Measurements from ENCODE around the gene SHTN1.

The SHTN1 gene

DNA sequence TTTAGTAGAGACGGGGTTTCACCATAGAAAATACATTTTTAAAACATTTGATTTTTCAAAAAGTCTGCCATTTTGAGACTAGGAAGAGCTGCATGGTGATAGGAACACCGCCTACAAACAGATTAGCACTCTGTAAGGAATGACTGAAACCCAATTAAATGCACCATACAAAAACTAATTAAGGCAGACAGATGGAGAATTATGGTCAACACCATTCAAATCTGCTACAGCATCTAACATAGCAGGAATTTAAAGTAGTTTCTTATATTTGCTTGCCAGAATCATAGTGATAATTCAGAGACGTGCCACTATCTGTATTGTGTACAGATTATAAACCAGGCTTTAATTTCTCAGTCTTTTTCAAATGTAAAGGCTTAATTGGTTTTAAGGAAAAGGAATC is 87.5 kb downstream of the SHTN1 start:
- no peak for DNase-seq (ENCODE audit: low spot score)

DNA sequence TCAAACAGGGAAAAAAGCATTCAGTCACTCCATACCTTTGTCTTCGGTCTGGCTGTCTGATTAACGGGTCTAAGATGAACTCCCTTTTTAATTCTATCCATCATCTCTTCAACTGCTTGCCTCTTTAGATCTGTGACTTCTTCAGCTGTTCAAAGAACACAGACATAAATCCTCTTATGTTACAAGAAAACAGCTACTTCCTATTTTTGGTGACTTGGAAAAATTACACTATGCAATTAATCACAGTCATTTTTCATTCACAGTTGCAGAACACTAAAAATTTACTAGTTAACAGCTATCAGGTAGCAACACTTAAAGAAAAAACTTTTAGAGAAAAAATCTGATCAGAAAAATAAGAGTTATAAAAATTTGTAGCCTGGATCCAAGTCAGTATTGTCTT is 89.6 kb downstream of the SHTN1 start:
- no peak for DNase-seq (ENCODE audit: low spot score)

DNA sequence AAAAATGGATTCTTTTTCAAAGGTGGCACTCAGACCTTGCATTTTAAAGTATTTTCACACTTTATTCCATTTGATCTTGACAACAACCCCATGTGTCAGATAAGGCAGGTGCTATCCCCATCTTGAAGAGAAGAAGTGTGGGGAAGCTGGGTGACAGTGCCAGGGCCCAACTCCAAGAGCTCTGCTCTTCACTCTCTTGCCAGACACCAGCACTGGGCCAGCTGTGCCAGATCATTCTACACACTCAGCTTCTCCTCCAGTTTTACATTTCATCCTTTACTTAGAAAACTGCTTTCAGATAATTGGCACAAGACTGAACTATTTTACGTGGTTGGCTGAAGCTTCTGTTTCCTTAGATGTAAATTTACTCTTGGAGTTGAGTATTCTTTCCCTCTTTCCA is 91.3 kb downstream of the SHTN1 start:
- DNase-seq (ENCODE audit: low spot score): no peak

DNA sequence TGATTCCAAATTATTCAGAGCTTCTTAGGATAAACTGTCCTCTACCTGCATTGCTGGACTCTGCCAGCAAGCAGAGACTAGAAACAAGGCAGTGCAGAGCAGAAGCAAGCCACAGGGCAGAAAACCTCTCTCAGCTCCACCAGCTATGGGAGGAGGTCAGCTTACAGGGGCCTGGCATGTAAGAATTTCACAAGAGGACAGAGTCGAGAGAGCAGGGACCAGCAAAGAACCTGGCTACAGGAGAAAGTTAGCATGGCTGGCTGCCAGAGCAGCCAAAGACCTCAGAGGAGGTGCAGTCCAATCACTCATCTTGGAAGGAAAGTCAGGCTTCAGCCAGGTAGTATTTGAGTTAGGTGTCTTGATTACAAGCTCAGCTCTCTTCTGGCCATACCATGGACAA is 92.8 kb downstream of the SHTN1 start:
- no peak for DNase-seq (ENCODE audit: low spot score)

DNA sequence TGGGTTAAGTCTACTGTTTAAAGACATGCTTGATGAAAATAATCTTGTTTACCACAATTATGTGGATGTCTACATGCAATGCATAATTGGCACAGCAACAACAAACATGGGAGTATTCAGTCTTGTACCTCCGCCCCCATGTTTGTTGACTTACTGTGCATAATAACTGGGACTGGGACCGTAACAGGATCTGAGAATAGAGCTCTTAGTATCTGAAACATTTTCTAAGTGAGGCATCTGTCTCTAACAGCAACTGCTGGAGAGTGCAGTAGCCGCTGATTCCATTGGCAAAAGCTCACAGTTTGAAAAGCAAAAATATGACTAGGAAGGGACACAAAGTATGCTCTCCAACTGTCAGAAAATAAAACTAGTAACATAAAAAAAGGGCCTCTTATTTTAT is 94.1 kb downstream of the SHTN1 start:
- DNase-seq (ENCODE audit: low spot score): no peak

DNA sequence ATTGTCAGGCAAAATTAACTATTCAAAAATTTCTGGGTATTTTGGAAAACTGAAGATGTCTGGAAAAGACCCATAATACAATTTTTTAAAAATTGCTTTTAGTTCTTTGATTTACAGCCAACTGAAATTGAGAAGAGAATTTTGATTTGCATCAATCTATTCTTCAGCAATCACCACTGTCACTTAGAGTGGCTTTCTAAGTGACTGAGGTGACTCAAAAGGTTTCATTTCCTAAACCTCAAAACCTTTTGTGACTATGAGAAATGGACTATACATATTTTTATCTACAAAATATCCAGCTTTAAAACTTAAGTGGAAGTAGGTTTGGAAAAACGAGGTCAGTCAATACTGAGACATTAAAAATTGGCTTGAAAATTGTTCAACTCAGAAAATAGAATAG is 95.7 kb downstream of the SHTN1 start:
- no peak for DNase-seq (ENCODE audit: low spot score)

DNA sequence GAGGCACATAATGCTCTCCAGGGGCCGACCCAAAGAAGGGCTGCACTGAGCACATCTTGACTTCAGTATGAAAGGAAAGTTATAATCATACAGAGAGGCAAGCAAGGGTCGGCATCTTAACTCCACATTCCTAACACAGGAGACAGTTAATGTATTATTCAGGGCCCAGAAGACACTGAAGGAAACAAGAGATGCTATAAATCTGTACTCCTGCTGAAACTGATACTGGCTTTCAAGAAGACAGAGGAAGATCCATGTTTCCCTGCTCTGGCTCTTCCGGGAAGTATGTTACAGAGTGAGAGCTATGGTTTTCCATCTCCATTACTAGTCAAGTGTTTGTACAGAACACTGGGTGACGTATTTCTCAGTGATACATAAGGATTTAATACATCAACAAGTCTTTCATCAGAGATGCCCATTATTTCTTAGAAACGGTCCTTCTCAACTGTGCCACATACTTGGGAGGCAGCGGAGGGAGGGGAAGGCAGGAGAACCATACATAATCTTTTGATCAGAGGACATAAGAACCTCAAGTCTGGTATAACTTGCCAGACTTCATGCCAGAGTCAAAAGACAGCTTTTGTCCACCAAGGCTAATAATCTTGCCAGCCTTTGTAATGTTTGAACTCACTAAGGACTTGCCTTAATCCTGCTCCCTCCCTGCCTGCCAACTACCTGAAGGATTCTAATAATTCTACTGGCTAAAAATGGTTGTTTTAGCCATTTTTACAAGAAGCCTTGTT is 97.6 kb downstream of the SHTN1 start:
- DNase-seq (ENCODE audit: low spot score): no peak

DNA sequence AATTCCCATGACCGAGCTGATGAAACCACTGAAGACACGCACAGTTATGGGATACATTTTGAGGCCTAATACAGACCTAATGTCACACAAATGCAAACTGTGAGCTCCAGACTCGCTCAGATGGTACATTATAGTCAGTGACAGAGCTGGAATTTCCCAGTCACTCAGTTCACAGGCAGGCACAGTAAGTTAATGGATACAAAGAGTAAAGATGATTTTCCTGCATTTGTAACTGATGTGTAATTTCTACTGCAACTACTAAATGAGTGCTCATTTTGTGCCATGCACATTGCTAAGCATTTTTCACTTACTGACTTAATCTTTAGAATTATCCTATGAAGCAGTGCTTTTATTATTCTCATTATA is 99.2 kb downstream of the SHTN1 start:
- no peak for DNase-seq (ENCODE audit: low spot score)

DNA sequence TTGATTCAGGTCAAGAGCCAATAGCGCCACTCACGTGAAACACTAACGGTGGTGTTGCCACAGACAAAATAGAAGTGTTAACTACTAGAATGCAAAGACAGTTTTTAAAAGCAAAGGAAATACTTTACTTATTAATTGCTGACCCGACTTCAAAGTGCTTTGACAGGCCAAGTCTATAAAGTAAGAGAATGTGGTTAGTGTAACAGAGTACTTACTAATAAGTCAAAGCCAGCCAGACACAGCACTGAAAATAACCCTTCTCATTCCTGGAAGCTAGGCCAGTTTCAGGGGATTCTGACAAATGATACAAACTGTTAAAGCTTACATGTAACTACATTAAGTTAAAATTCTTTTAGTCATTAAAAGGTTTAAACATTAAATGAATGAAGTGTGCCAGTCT is 105.4 kb downstream of the SHTN1 start:
- DNase-seq (ENCODE audit: low spot score): no peak

DNA sequence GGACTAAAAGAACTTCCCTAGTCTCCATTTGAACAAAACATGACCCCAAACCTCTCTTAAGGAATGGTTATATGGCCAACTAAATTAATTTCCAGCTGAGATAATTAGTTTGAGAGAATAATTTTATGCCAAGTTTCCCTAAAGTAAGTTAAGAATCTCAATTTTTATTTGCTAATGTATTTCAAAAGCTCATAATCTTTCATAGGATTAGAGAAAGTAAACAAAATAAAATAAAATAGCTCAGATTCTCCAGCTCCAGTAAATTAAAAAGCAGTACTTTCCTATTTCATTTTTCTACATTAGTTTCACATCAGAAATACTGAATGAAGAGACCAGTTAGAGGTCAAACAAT is 111.3 kb downstream of the SHTN1 start:
- no peak for DNase-seq (ENCODE audit: low spot score)

DNA sequence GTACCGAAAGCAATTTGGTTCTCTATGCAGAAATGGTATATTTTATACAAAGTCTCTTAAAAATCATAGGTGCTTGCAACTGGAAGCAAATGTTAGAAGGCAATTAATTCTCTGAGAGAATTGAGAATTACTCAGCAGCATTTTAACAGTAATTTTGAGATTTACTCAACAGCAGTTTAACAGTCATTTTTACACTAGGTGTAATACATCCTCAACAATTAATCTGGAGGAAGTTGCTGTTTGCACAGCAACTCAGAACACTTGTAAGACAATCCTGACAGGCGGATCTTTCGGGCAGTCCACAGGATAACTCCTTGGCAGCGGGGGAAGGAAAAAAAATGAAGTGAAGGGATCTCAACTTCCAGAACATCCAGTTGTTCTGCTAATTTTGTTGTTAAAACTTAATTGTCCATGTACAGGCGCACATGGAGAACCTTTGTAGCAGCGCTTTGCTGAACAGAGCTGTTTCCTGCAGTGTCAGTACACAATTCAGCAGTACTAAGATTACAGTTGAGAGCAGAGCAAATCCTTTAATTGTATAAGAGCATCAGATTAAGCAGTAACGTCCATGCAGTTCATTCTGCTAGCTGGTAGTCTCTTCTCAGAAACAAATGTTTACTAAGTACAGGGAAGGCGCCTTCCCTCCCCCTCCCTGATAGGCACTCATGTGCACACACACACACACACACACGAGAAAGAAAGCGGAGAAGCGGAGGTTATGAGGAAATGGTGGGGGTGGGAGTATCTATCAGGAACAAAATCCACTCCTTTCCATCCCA is 111.9 kb downstream of the SHTN1 start:
- no peak for DNase-seq (ENCODE audit: low spot score)

DNA sequence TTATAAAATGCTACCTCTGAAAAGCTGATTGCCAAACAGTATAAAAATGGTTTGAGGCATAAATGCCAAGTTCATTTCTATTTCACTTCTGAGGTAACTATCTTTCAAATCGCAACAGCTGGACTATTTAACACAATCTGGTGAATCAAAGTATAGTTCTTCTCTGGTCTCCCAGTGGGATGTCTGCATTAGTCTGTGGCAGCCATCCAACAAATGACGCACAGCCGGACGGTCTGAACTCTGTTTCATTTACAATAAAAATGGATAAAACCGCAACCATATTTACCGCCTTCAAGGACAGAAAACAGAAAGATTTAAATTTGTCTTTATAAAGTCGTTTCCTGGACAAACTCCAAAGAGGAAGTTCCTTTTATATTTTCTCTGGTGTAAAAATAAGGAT is 113.8 kb downstream of the SHTN1 start:
- no peak for DNase-seq (ENCODE audit: low spot score)

DNA sequence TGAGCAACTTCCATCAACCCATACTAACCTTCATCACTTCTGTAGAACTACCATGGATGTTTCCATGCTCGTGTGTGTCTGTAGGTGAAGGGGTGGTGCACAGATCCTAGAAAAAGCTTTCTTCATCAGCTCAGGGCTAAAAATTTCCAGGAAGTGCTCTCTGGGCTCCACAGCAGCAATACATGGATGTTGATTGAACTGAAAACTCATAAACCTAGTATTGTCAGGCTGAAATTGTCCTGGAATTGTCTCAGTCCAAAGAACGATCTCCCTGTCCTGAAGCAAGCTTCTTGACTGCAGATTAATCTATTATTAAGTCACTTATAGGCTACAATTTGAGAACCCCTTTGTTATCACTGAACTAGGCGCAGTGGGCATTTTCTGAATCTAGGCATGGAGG is 115.9 kb downstream of the SHTN1 start:
- DNase-seq (ENCODE audit: low spot score): no peak

DNA sequence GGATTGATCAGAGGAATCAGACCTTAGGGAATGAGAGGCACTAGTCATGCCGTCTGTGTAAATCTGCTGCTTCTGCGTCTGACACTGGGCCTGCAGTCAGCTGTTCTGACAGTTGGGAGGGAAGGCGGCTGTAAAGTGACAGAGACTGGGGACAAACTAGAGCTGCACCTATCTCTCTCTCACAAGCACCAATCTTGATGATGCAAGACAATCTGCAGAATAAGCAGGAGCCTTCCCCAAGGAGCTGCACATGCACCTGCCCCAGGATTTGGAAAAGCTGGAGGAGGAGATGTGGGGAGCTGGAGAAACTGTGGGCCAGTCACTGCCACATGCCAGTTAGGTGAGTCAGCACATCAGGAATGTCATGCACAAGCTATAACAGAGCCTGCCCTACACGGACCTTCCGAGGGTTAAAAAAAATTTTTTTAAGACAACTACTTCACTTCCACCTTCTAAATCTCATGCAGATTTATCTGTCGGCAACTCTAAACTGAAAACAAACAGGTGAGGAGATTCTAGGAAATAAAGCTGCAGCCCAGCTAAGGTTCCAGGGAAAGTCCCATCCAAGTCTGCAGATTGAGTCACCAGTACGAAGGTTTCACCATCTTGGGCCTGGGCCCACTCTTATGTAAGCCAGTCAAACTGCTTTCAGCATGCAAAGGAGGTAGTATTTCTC is 116.5 kb downstream of the SHTN1 start:
- DNase-seq (ENCODE audit: low spot score): no peak

DNA sequence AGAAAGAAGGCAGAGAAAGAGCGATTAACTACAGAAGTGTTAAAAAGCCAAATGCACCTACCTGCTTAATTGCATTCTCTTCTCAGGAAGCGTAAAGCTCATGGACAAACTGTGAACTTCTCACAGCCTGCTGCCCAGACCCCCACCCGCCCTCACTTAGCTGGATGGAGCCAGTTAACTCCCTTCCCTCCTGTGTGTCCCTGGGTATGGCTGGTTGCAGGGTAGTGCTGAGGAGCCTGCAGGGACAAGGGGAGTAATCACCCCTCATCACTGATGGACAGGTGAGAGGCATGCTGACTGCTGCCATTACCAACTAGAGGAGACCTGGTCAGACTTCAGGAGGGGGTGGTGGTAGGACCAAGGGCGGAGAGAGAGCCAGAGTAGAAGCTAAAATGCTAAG is 118.2 kb downstream of the SHTN1 start:
- no peak for DNase-seq (ENCODE audit: low spot score)

DNA sequence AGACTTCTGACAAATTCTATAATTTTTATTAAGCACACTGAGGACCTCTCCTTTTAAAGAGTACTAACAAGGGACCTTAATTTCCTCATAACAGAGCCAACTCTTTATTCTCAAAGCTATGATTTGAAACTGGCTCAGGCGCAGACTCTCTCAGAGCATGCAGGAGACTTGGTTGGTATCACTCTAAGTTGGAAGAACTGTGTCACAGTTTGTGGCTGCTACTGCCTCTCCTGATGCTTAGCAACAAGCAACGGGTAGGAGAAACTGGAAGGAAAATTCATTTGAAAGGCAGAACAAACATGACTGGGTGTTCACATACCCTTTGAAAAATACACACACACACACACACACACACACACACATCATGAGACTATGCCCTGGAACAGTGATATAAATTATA is 122.3 kb downstream of the SHTN1 start:
- DNase-seq (ENCODE audit: low spot score): no peak

DNA sequence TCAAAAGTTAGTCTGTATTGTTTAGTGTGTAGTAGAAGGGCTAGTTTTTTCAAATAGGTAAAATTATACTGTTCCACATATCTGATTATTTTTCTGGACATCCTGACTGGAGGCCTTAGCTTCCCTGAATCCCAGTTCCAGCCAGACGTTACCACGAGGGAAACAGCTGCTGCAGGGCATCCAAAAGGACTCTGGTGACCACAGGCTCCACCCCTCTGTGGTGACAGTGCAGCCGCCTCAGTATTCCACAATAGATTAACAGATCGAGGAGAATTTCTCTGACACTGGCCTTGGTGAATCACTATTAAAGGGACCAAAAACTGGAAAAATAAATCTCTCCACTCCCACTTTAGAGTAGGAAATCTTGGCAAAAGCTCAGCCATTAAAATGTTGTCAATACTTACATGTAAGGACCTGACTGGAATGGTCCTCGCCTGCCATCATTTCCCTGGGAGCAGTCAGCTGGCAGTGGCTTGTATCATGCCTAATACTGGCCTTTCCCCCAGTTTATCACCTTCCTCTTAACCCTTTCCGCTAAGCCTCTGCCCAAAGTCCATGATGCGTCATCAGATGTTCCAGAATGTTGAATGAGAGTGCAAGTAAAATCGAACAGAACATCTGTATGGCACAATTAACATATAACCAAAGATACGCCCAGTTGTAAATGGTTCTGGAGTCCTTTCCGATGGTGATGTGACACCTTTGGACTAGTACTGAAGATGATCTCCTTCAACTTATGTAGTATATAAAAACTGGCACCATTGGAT is 124.1 kb downstream of the SHTN1 start:
- DNase-seq (ENCODE audit: low spot score): no peak

DNA sequence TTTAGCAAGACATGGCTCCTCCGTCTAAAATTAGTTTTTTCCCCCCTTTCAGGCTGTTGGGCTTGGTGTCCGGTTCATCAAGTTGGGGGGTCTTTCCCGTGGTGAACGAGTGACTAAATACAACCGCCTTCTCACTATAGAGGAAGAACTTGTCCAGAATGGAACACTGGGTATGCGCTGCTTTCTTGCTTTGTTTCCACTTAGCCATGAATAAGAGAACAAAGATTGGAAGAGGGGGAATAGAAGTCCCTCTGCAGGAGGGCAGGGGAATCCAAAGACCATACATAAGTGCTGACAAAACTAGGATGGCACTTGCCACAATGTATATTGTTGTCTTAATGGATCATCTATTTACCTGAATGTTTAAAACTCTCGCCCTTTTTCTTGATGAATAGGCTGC is 125.2 kb downstream of the SHTN1 start:
- DNase-seq (ENCODE audit: low spot score): no peak

DNA sequence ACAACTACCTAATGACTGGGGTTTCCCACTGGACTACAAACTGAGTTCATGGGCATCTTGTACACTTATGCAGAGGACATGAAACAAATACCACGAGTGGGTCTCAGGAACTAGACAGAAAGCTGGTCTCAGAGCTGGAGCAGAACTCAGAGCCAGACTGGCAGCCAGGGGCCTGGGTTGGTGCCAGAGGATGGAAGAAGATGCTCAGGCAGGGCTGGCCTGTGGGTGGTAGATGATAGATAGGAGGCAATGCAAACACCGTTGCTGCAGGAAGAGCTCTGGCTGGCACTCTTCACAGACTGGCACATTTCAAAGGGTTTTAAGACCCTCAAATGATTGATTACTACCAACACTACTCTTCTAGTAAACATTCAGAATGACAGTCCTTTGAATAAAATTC is 126.9 kb downstream of the SHTN1 start:
- peak; percentile 4 for DNase-seq (ENCODE audit: low spot score)

DNA sequence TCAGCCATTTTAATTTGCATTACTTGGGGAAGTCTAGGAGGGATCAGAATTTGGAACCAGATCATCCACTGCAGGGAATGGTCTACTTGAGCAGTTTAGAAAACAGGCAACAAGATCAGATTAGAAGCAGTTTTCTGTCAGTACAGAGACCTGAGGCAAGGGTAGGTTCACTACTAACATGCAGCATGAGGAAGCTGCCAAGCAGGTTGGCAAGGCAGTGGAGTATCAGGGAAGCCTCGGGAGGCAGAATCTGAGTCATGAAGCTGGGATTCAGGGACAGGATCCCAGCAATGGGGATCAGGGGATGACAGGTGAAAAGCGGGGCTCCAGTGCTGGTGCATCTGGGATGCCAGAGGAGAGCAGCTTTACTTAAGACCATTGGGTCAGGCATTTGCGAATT is 127.6 kb downstream of the SHTN1 start:
- no peak for DNase-seq (ENCODE audit: low spot score)

DNA sequence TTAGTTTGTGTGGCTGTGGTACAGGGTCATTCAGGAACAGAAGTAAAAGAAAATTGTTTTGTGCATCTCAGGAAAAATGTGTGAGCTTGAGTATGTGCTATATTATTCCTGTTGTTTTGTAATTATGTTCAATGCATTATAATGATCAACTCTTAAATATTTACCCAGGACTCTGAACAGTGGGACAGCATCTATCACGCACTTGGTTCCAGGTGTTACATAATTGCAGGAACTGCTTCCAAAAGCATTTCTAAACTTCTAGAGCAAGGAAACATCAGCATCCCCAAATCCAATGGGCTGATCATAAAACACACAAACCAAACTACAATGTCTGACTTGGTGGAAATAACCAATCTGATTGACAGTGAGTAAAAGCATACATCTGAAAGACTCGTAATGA is 129.1 kb downstream of the SHTN1 start:
- no peak for DNase-seq (ENCODE audit: low spot score)

DNA sequence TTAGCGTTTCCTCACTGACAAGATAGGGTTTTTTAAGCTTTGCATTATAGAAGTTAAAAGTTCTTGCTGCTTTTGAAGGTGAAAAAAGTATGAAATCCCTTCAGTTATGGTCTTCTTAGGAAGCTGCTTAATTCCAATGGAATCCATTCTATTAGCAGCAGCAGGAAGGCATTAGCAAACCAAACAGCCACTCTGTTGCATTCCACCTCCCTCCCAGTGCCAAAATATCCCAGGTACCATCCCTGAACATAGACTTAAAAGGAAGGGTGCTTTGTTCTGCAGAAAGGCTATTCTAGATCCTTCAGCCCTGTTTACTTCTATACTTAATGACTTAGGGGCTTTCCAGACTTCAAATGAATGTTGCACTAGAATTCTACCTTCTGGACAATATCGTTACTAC is 131.9 kb downstream of the SHTN1 start:
- DNase-seq (ENCODE audit: low spot score): no peak

DNA sequence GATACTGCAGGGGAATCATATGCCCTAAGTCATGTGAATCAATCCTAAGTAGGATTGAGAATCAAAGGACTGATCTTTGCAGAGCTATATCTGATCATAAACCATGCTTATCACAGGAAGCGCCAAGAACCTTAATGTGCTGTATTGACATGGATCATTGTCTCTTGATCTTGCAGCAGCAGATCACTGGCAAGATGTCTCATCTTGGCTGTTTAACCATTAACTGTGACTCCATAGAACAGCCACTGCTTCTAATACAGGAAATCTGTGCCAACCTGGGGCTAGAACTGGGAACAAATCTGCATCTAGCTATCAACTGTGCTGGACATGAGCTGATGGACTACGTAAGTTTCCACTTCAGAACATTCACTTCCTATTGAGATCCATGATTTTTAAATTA is 134.0 kb downstream of the SHTN1 start:
- no peak for DNase-seq (ENCODE audit: low spot score)
